Neural progenitor cell (in vitro differentiated cells): ENCODE measurements around the gene NSD1. TPM values are rescaled to one million over a fixed set of nuclear protein-coding genes. Genes with fewer than 3 reads are reported as not detected.
A peak's percentile ranks its signal among the peaks of the same experiment; 100 is the strongest.

Experiments used
- DNase-seq: peaks from one replicate; pipeline ENCODE4 v3.0.0-alpha.2; 2016; ENCODE audit warnings: low spot score
- H2AFZ ChIP-seq: fragments of 200-600 bp; sonication (generic); replicated peaks from 2 replicates; pipeline ENCODE4 v1.6.1; 2016; ENCODE audit warnings: antibody characterized with exemption
- H3F3A ChIP-seq: fragments of 200-600 bp; sonication (generic); 2 replicates; pipeline ENCODE4 v1.6.1; 2016; ENCODE audit warnings: antibody characterized with exemption, low read depth
- H3K27ac ChIP-seq: fragments of 200-600 bp; sonication (generic); 2 replicates; pipeline ENCODE4 v1.5.1; 2016; ENCODE audit warnings: mild to moderate bottlenecking
- H3K27me3 ChIP-seq: fragments of 200-600 bp; sonication (generic); 2 replicates; pipeline ENCODE4 v1.6.1; 2016; ENCODE audit warnings: mild to moderate bottlenecking, moderate library complexity
- H3K36me3 ChIP-seq: fragments of 200-600 bp; sonication (generic); 2 replicates; pipeline ENCODE4 v1.5.1; 2016
- H3K4me1 ChIP-seq: fragments of 200-600 bp; sonication (generic); 2 replicates; pipeline ENCODE4 v1.6.1; 2016; ENCODE audit warnings: mixed run types
- H3K4me2 ChIP-seq: fragments of 200-600 bp; sonication (generic); 2 replicates; pipeline ENCODE4 v1.6.1; 2016
- H3K4me3 ChIP-seq: fragments of 200-600 bp; sonication (generic); 2 replicates; pipeline ENCODE4 v1.5.1; 2016
- H3K79me2 ChIP-seq: fragments of 200-600 bp; sonication (generic); 2 replicates; pipeline ENCODE4 v1.6.1; 2016; ENCODE audit warnings: low read depth
- H3K9ac ChIP-seq: fragments of 200-600 bp; sonication (generic); 2 replicates; pipeline ENCODE4 v1.6.1; 2016
- H3K9me3 ChIP-seq: fragments of 200-600 bp; sonication (generic); 2 replicates; pipeline ENCODE4 v1.5.1; 2016; ENCODE audit warnings: low read depth
- H4K20me1 ChIP-seq: fragments of 200-600 bp; sonication (generic); 2 replicates; pipeline ENCODE4 v1.6.1; 2016; ENCODE audit warnings: low read depth
- H3K27ac Mint-ChIP-seq: 3 replicates; pipeline ENCODE4 v1.8.0; 2021; ENCODE audit warnings: mixed read lengths
- H3K27me3 Mint-ChIP-seq: 2 replicates; pipeline ENCODE4 v1.8.0; 2022; ENCODE audit warnings: low read depth, mild to moderate bottlenecking, inconsistent platforms, moderate library complexity, mixed read lengths; ENCODE audit not compliant: insufficient read depth
- H3K36me3 Mint-ChIP-seq: 3 replicates; pipeline ENCODE4 v1.8.0; 2021; ENCODE audit warnings: mixed read lengths
- H3K4me1 Mint-ChIP-seq: 3 replicates; pipeline ENCODE4 v1.8.0; 2021; ENCODE audit warnings: mixed read lengths
- H3K4me3 Mint-ChIP-seq: 3 replicates; pipeline ENCODE4 v1.8.0; 2021; ENCODE audit warnings: mild to moderate bottlenecking, moderate library complexity, mixed read lengths
- H3K9me3 Mint-ChIP-seq: 3 replicates; pipeline ENCODE4 v1.8.0; 2020; ENCODE audit warnings: mixed read lengths
- EZH2 ChIP-seq: fragments of 200-600 bp; sonication (generic); IDR thresholded peaks from 2 replicates; pipeline ENCODE4 v1.6.1; 2017; ENCODE audit warnings: antibody characterized with exemption, mild to moderate bottlenecking, moderate library complexity
- EZH2phosphoT487 ChIP-seq: fragments of 200-600 bp; sonication (generic); IDR thresholded peaks from 2 replicates; pipeline ENCODE4 v1.6.1; 2017; ENCODE audit warnings: antibody characterized with exemption
- total RNA-seq: library from RNA; depleted of rRNA; stranded (reverse); fragments of >200 nt; gene quantifications from 2 replicates; pipeline ENCODE4 v1.2.3, GENCODE V29; 2015; ENCODE audit warnings: low replicate concordance
- TF ChIP-seq, protein P1 (sequence below): fragments of 200-600 bp; sonication (generic); IDR thresholded peaks from 2 replicates; pipeline ENCODE4 v1.5.1; 2017; ENCODE audit warnings: antibody characterized with exemption, mild to moderate bottlenecking

The NSD1 gene
- total RNA-seq, 1 donor from 2014 or later = 114 TPM

GRCh38 chr5:177178733-177179304, 45.2 kb downstream of the NSD1 start:
- no peak overlapping the region for H3K4me3 ChIP-seq
- peaks cover 100% of the 10 kb centered on the region for H3K79me2 ChIP-seq
- no peaks in the 10 kb centered on the region for H3K9me3 Mint-ChIP-seq
- H4K20me1 ChIP-seq = peaks cover 91% of the 10 kb centered on the region
- H3K4me1 ChIP-seq = no peaks in the 10 kb centered on the region
- no peaks in the 10 kb centered on the region for H3K27me3 Mint-ChIP-seq
- H3K27ac ChIP-seq = peak overlapping the region; percentile 31
- TF ChIP-seq EZH2 (no peak), EZH2phosphoT487 (no peak)
- TF ChIP-seq, protein P1, sequence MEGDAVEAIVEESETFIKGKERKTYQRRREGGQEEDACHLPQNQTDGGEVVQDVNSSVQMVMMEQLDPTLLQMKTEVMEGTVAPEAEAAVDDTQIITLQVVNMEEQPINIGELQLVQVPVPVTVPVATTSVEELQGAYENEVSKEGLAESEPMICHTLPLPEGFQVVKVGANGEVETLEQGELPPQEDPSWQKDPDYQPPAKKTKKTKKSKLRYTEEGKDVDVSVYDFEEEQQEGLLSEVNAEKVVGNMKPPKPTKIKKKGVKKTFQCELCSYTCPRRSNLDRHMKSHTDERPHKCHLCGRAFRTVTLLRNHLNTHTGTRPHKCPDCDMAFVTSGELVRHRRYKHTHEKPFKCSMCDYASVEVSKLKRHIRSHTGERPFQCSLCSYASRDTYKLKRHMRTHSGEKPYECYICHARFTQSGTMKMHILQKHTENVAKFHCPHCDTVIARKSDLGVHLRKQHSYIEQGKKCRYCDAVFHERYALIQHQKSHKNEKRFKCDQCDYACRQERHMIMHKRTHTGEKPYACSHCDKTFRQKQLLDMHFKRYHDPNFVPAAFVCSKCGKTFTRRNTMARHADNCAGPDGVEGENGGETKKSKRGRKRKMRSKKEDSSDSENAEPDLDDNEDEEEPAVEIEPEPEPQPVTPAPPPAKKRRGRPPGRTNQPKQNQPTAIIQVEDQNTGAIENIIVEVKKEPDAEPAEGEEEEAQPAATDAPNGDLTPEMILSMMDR = no peak
- no peak overlapping the region for H3K27ac Mint-ChIP-seq
- H3K4me1 Mint-ChIP-seq = no peaks in the 10 kb centered on the region
- no peak overlapping the region for H3K9ac ChIP-seq
- peaks cover 4% of the 10 kb centered on the region for H3K36me3 Mint-ChIP-seq
- no peaks in the 10 kb centered on the region for H3K36me3 ChIP-seq
- no peak for DNase-seq
- no peak overlapping the region for H3K4me2 ChIP-seq
- H3K9me3 ChIP-seq = no peaks in the 10 kb centered on the region
- H3K27me3 ChIP-seq = no peaks in the 10 kb centered on the region
- H3K4me3 Mint-ChIP-seq = no peak overlapping the region
- peaks cover 26% of the 10 kb centered on the region for H3F3A ChIP-seq
- no peak overlapping the region for H2AFZ ChIP-seq

DNA sequence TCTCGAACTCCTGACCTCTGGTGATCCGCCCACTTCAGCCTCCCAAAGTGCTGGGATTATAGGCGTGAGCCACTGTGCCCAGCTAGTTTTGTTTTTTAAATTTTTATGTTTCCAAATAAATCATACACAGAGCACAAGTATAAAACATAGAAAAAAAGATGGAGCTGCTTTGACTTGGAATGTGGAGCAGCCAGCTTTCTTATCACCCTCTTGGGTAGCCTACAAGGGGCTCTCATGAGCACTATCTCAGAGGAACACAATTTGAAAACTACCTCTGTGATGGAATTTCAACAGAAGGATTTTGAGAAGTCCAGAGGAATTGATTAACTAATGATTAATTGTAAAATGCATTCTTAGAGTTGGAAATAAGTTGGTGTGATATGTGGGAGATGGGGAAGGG, 45.9 kb downstream of the NSD1 start:
- no peak overlapping the region for H3K4me3 ChIP-seq
- H2AFZ ChIP-seq = no peak overlapping the region
- no peaks in the 10 kb centered on the region for H3K9me3 ChIP-seq
- no peaks in the 10 kb centered on the region for H3K36me3 ChIP-seq
- peaks cover 94% of the 10 kb centered on the region for H4K20me1 ChIP-seq
- TF ChIP-seq, protein P1 = no peak
- TF ChIP-seq EZH2phosphoT487 (no peak), EZH2 (no peak)
- no peak overlapping the region for H3K27ac Mint-ChIP-seq
- H3K79me2 ChIP-seq = peaks cover 100% of the 10 kb centered on the region
- H3K36me3 Mint-ChIP-seq = peaks cover 4% of the 10 kb centered on the region
- H3K27me3 Mint-ChIP-seq = no peaks in the 10 kb centered on the region
- peaks cover 32% of the 10 kb centered on the region for H3F3A ChIP-seq
- H3K4me1 ChIP-seq = no peaks in the 10 kb centered on the region
- no peak overlapping the region for H3K9ac ChIP-seq
- no peaks in the 10 kb centered on the region for H3K9me3 Mint-ChIP-seq
- H3K4me3 Mint-ChIP-seq = no peak overlapping the region
- no peaks in the 10 kb centered on the region for H3K4me1 Mint-ChIP-seq
- H3K27me3 ChIP-seq = no peaks in the 10 kb centered on the region
- DNase-seq = no peak
- no peak overlapping the region for H3K4me2 ChIP-seq
- peak overlapping the region; percentile 31 for H3K27ac ChIP-seq

- Mint-ChIP-seq H3K4me1 (no peaks in the 10 kb centered on the region), H3K36me3 (peaks cover 7% of the 10 kb centered on the region), H3K27ac (no peak overlapping the region), H3K4me3 (no peak overlapping the region), H3K27me3 (peaks cover 2% of the 10 kb centered on the region), H3K9me3 (no peaks in the 10 kb centered on the region)
- peaks cover 3% of the 10 kb centered on the region for H3K36me3 ChIP-seq
- no peak overlapping the region for H3K9ac ChIP-seq
- no peak overlapping the region for H3K4me2 ChIP-seq
- peak overlapping the region; percentile 13 for H3K27ac ChIP-seq
- no peaks in the 10 kb centered on the region for H3K9me3 ChIP-seq
- no peak for DNase-seq
- TF ChIP-seq EZH2phosphoT487 (no peak), EZH2 (no peak)
- TF ChIP-seq, protein P1 = no peak
- H4K20me1 ChIP-seq = peaks cover 90% of the 10 kb centered on the region
- H3K4me3 ChIP-seq = no peak overlapping the region
- H3F3A ChIP-seq = peaks cover 42% of the 10 kb centered on the region
- H3K27me3 ChIP-seq = no peaks in the 10 kb centered on the region
- no peak overlapping the region for H2AFZ ChIP-seq
- no peaks in the 10 kb centered on the region for H3K4me1 ChIP-seq
- H3K79me2 ChIP-seq = peaks cover 97% of the 10 kb centered on the region
Measured at GRCh38 chr5:177183142-177183541, 49.6 kb downstream of the NSD1 start.
